ENCODE results near the gene M1AP.

GRCh38 chr2:74510272-74510671 is 137.9 kb downstream of the M1AP start:
- TF ChIP-seq POLR2A (IDR thresholded peaks at IDR 0.05) (no peak), CTCF (IDR thresholded peaks at IDR 0.05) (no peak)

All from heart left ventricle (tissue), 13 donors.